Activated T-cell treated with anti-CD3 and anti-CD28 coated beads, Interleukin-2, amount 50 U/mL, for 4 hours (primary cell): Measurements from ENCODE around the gene ORMDL1. TPM values are rescaled to one million over a fixed set of nuclear protein-coding genes. Genes with fewer than 3 reads are reported as not detected.

ENCODE experiments used
- ATAC-seq, 2 donors: fragments of 200-7000 bp; cut with Tn5 transposase; one replicate each; pipeline ENCODE4 v1.10.0; 2021
- DNase-seq: peaks from one replicate; pipeline ENCODE4 v3.0.0-alpha.2; 2020
- H3K27me3 Mint-ChIP-seq: one replicate; pipeline ENCODE4 v1.8.0; 2021; ENCODE audit warnings: low read depth, mixed read lengths
- H3K36me3 Mint-ChIP-seq: one replicate; pipeline ENCODE4 v1.8.0; 2022; ENCODE audit warnings: mixed read lengths; ENCODE audit not compliant: insufficient read depth
- H3K4me1 Mint-ChIP-seq: one replicate; pipeline ENCODE4 v1.8.0; 2021; ENCODE audit warnings: low read depth, mixed read lengths
- H3K4me3 Mint-ChIP-seq: one replicate; pipeline ENCODE4 v1.8.0; 2021; ENCODE audit warnings: mild to moderate bottlenecking, moderate library complexity, mixed read lengths
- H3K9me3 Mint-ChIP-seq: one replicate; pipeline ENCODE4 v1.8.0; 2021; ENCODE audit warnings: mixed read lengths
- total RNA-seq, 3 donors: library from RNA; stranded (reverse); gene quantifications; one replicate each; pipeline ENCODE4 v1.2.1, GENCODE V29; 2021

ORMDL1 gene
- total RNA-seq, 3 donors from 2014 or later: 81.1 to 93.3 (median 82.2) TPM

DNA sequence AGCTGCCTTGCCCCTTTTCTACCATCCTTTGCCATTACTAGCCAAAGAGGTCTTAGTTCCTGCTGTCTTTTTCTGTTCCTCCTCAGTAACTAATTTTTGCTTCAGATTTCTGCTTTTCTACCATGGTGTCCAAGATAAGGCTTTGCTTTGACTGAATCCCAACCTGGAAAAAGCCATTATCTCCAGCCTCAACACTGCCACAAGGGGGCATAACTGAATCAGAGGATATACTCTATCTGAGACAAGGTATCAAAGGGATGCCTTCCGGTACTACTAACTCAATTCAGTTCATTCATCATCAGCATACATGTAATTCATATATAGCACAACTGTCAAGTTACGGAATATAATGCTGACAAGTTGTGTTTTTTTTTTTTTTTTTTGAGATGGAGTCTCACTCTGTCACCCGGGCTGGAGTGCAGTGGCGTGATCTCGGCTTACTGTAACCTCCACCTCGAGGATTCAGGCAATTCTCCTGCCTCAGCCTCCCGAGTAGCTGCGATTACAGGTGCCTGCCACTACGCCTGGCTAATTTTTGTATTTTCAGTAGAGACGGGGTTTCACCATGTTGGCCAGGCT, 33.0 kb downstream of the ORMDL1 start:
- no peaks in the 10 kb centered on the region for H3K9me3 Mint-ChIP-seq
- ATAC-seq: peak in 1 of 2 donors; percentile 43
- H3K36me3 Mint-ChIP-seq: peaks cover 17% of the 10 kb centered on the region
- no peaks in the 10 kb centered on the region for H3K27me3 Mint-ChIP-seq
- no peaks in the 10 kb centered on the region for H3K4me1 Mint-ChIP-seq
- DNase-seq: peak; percentile 26
- H3K4me3 Mint-ChIP-seq: no peak overlapping the region

DNA sequence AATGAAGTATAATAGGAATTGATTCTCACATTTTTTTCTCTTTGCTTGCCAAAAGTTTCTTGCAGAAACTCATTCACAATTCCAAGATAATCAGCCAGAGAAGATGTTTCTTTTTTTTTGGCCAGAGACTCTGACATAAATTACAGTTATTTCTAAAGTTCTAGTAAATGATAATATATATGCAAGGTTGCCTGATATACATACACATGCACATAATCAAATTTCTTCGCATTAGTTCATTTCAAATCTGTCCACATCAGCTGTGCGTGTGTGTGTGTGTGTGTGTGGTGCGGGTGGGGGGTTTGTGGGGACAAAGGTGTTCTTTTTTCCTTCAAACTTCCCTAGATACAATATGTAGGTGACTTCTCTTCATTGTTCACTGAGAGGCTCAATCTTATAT, 54.7 kb downstream of the ORMDL1 start:
- no peak for ATAC-seq
- Mint-ChIP-seq H3K4me3 (no peak overlapping the region), H3K9me3 (no peaks in the 10 kb centered on the region), H3K27me3 (no peaks in the 10 kb centered on the region), H3K36me3 (peaks cover 3% of the 10 kb centered on the region), H3K4me1 (no peaks in the 10 kb centered on the region)
- DNase-seq: no peak

DNA sequence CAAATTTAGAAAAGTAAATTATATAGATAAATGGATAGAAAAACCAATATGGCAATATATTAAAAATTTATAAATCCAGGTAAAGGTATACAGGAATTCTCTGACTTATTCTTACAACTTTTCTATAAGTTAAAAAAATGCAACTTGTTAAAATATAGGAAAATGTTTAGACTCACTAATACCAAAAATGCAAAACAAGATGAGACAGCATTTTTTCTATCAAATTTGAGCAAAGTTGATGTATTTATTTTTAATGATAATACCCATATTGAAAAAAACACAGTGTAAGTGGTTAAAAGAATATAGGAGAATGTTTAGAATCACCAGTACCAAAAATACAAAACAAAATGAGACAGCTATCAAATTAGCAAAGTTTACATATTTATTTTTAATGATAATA, 57.3 kb downstream of the ORMDL1 start:
- no peaks in the 10 kb centered on the region for H3K36me3 Mint-ChIP-seq
- no peak overlapping the region for H3K4me3 Mint-ChIP-seq
- no peak for DNase-seq
- no peaks in the 10 kb centered on the region for H3K4me1 Mint-ChIP-seq
- H3K9me3 Mint-ChIP-seq: no peaks in the 10 kb centered on the region
- H3K27me3 Mint-ChIP-seq: no peaks in the 10 kb centered on the region
- no peak for ATAC-seq

DNA sequence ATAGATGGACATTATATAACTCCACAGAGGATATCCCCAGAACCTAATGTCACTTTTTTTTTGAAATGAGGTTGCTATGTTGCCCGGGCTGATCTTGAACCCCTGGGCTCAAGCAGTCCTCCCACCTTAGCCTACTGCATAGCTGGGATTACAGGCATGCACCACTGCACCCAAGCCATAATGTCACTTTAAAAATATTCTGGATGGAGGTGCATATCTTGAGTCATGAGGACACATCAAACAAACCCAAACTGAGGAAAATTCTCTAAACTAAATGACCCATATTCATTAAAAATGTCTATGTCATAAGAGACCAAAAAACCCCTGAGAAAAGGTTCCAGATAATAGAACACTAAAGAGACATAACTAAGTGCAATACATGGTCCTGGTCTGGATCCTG, 57.9 kb downstream of the ORMDL1 start:
- no peak for DNase-seq
- H3K4me1 Mint-ChIP-seq: no peaks in the 10 kb centered on the region
- H3K27me3 Mint-ChIP-seq: no peaks in the 10 kb centered on the region
- no peaks in the 10 kb centered on the region for H3K9me3 Mint-ChIP-seq
- ATAC-seq: no peak
- no peaks in the 10 kb centered on the region for H3K36me3 Mint-ChIP-seq
- H3K4me3 Mint-ChIP-seq: no peak overlapping the region

DNA sequence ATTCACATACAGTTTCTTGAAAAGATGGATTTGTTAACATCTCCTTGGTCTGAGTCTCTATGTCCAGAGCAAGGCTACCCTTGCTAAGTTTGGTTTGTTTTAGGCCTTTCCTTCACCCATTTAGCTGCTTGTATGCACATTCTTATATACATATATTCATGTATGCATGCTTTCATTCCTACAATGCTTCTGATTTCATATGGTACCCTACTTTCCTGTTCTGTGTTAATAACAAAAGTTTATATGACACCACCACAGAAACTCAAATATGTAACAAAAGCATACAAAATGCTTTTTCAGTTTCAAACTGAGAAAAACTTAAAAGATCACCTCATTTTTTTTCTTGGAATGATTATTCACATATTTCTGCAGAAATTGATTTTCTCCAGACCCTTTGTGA, 60.9 kb downstream of the ORMDL1 start:
- Mint-ChIP-seq H3K9me3 (no peaks in the 10 kb centered on the region), H3K4me3 (no peak overlapping the region)
- ATAC-seq: peak in 1 of 2 donors; percentile 59

More for the DNA sequence above, 60.9 kb downstream of the ORMDL1 start:
- no peaks in the 10 kb centered on the region for H3K4me1 Mint-ChIP-seq
- peaks cover 3% of the 10 kb centered on the region for H3K36me3 Mint-ChIP-seq
- DNase-seq: no peak
- no peaks in the 10 kb centered on the region for H3K27me3 Mint-ChIP-seq

Other genes with a start within 250 kb of the ORMDL1 start
- gene SLC40A1, start 203.6 kb downstream of the ORMDL1 start, total RNA-seq: 1 to 10 TPM; 2.1 to 4.6 (median 2.4) TPM
- gene ASNSD1, start 122.9 kb downstream of the ORMDL1 start, total RNA-seq: 10 to 100 TPM; 61.7 to 78.7 (median 70.2) TPM
- gene ANKAR, start 109.7 kb downstream of the ORMDL1 start, total RNA-seq: 1 to 10 TPM; 2.0 to 3.2 (median 3.0) TPM
- gene OSGEPL1, start 21.5 kb downstream of the ORMDL1 start, total RNA-seq: 10 to 100 TPM; 10.3 to 12.3 (median 11.5) TPM
- gene PMS1, start 111 bp upstream of the ORMDL1 start, total RNA-seq: 10 to 100 TPM; 30.7 to 34.1 (median 33.0) TPM